IPS-NIHi11 (cell line): ENCODE results near the gene CRYZL1.
"Not testable (repeated sequence)": the region's sequence is repeated elsewhere in the genome, so short reads cannot be mapped to it uniquely, and the experiment has no call there.

Experiments
- DNase-seq: peaks from one replicate; pipeline ENCODE4 v3.0.0; 2012; ENCODE audit warnings: mixed read lengths, low spot score

The CRYZL1 gene

GRCh38 chr21:33641352-33642026, at the start of gene CRYZL1:
CRYZL1 (minus strand) TSS chr21:33641741; CDS start chr21:33631551, 10,190 bp downstream.
- peak; percentile 92 for DNase-seq

- DNase-seq, result no peak
Measured at GRCh38 chr21:33690874-33691273, 49.3 kb upstream of the CRYZL1 start.

GRCh38 chr21:33688353-33688752, 46.8 kb upstream of the CRYZL1 start:
- DNase-seq, result no peak

- DNase-seq, result no peak
Measured at GRCh38 chr21:33687634-33688033, 46.1 kb upstream of the CRYZL1 start.

- no peak for DNase-seq
Measured at GRCh38 chr21:33686386-33686785, 44.8 kb upstream of the CRYZL1 start.

- no peak for DNase-seq
Measured at GRCh38 chr21:33685613-33686197, 44.2 kb upstream of the CRYZL1 start.

GRCh38 chr21:33684923-33685560, 43.5 kb upstream of the CRYZL1 start:
- DNase-seq, result no peak

- DNase-seq, result no peak
Measured at GRCh38 chr21:33684068-33684467, 42.5 kb upstream of the CRYZL1 start.

GRCh38 chr21:33682992-33683627, 41.6 kb upstream of the CRYZL1 start:
- DNase-seq, result no peak

GRCh38 chr21:33680870-33681269, 39.3 kb upstream of the CRYZL1 start:
- DNase-seq, result no peak

- DNase-seq, result no peak
Measured at GRCh38 chr21:33677450-33677849, 35.9 kb upstream of the CRYZL1 start.

- DNase-seq, result not testable (repeated sequence)
Measured at GRCh38 chr21:33676666-33677065, 35.1 kb upstream of the CRYZL1 start.

GRCh38 chr21:33674226-33674625, 32.7 kb upstream of the CRYZL1 start:
- DNase-seq, result no peak

- no peak for DNase-seq
Measured at GRCh38 chr21:33673473-33673872, 31.9 kb upstream of the CRYZL1 start.

GRCh38 chr21:33670076-33670978, 28.8 kb upstream of the CRYZL1 start:
- DNase-seq, result no peak

GRCh38 chr21:33668620-33669019, 27.1 kb upstream of the CRYZL1 start:
- DNase-seq, result no peak

- no peak for DNase-seq
Measured at GRCh38 chr21:33668180-33668579, 26.6 kb upstream of the CRYZL1 start.

GRCh38 chr21:33667636-33668035, 26.1 kb upstream of the CRYZL1 start:
- DNase-seq, result no peak

GRCh38 chr21:33666153-33666552, 24.6 kb upstream of the CRYZL1 start:
- no peak for DNase-seq

- no peak for DNase-seq
Measured at GRCh38 chr21:33664135-33664534, 22.6 kb upstream of the CRYZL1 start.

- DNase-seq, result no peak
Measured at GRCh38 chr21:33663241-33663640, 21.7 kb upstream of the CRYZL1 start.

GRCh38 chr21:33662046-33662445, 20.5 kb upstream of the CRYZL1 start:
- no peak for DNase-seq
